Dermis microvascular lymphatic vessel endothelial cell (primary cell): Measurements from ENCODE around the gene PRKCI. TPM values are rescaled to one million over a fixed set of nuclear protein-coding genes. Genes with fewer than 3 reads are reported as not detected.
"Not testable (repeated sequence)": the region's sequence is repeated elsewhere in the genome, so short reads cannot be mapped to it uniquely, and the experiment has no call there.

Experiments used
- DNase-seq, 2 donors: peaks; one replicate each; pipeline versions ENCODE4 v3.0.0 to v3.0.0-alpha.2; 2010; ENCODE audit warnings: low read depth in 2 of 2
- total RNA-seq: library from RNA; depleted of rRNA; stranded (reverse); fragments of >200 nt; gene quantifications from 2 replicates; pipeline ENCODE4 v1.2.1, GENCODE V29; 2014

The PRKCI gene
- total RNA-seq, 1 donor from 2014 or later: 22.9 TPM

GRCh38 chr3:170222647-170223541, 670 bp downstream of the PRKCI start:
- DNase-seq: peak in 1 of 2 donors; percentile 42

- DNase-seq: no peak
These were observed 2.9 kb downstream of the PRKCI start for GRCh38 chr3:170225166-170225565.

GRCh38 chr3:170226426-170226960, 4.3 kb downstream of the PRKCI start:
- DNase-seq: no peak

GRCh38 chr3:170228093-170228766, 6.0 kb downstream of the PRKCI start:
- peak; percentile 4 to 7 for DNase-seq

GRCh38 chr3:170232266-170232665, 10.0 kb downstream of the PRKCI start:
- DNase-seq: no peak

GRCh38 chr3:170233530-170233929, 11.3 kb downstream of the PRKCI start:
- DNase-seq: no peak

GRCh38 chr3:170240142-170240541, 17.9 kb downstream of the PRKCI start:
- DNase-seq: no peak

- DNase-seq: no peak
These were observed 18.4 kb downstream of the PRKCI start for GRCh38 chr3:170240671-170241070.

- DNase-seq: no peak
These were observed 22.4 kb downstream of the PRKCI start for GRCh38 chr3:170244576-170244975.

- no peak for DNase-seq
These were observed 25.7 kb downstream of the PRKCI start for GRCh38 chr3:170247875-170248274.

GRCh38 chr3:170256597-170256996, 34.4 kb downstream of the PRKCI start:
- no peak for DNase-seq

- no peak for DNase-seq
These were observed 34.9 kb downstream of the PRKCI start for GRCh38 chr3:170257145-170257544.

GRCh38 chr3:170258105-170258487, 35.9 kb downstream of the PRKCI start:
- no peak for DNase-seq

- no peak for DNase-seq
These were observed 37.7 kb downstream of the PRKCI start for GRCh38 chr3:170259907-170260306.

- DNase-seq: no peak
These were observed 45.6 kb downstream of the PRKCI start for GRCh38 chr3:170267793-170268192.

- DNase-seq: not testable (repeated sequence)
These were observed 47.5 kb downstream of the PRKCI start for GRCh38 chr3:170269673-170270254.

GRCh38 chr3:170270282-170270881, 48.2 kb downstream of the PRKCI start:
- no peak for DNase-seq

GRCh38 chr3:170274641-170275040, 52.4 kb downstream of the PRKCI start:
- DNase-seq: no peak

- DNase-seq: no peak
These were observed 53.6 kb downstream of the PRKCI start for GRCh38 chr3:170275832-170276231.

GRCh38 chr3:170277311-170277710, 55.1 kb downstream of the PRKCI start:
- not testable (repeated sequence) for DNase-seq

GRCh38 chr3:170277833-170278580, 55.8 kb downstream of the PRKCI start:
- DNase-seq: no peak
